Testis (tissue), 3 donors: ENCODE measurements around the gene ACER2. TPM values are rescaled to one million over a fixed set of nuclear protein-coding genes. Genes with fewer than 3 reads are reported as not detected.
"Not testable (repeated sequence)": the region's sequence is repeated elsewhere in the genome, so short reads cannot be mapped to it uniquely, and the experiment has no call there.

Source experiments
- DNase-seq: peaks from one replicate; pipeline ENCODE4 v3.0.0-alpha.2; 2019
- H3K27ac ChIP-seq, 2 donors: fragments of 200-600 bp; sonication (generic); one replicate each; pipeline ENCODE4 v1.5.1; 2019
- H3K27me3 ChIP-seq: fragments of 200-600 bp; sonication (generic); one replicate; pipeline ENCODE4 v1.5.1; 2019
- H3K36me3 ChIP-seq: fragments of 200-600 bp; sonication (generic); one replicate; pipeline ENCODE4 v1.5.1; 2017; ENCODE audit warnings: low read depth; ENCODE audit errors: missing control alignments
- H3K4me1 ChIP-seq: fragments of 200-600 bp; sonication (generic); one replicate; pipeline ENCODE4 v1.5.1; 2019
- H3K4me3 ChIP-seq, 2 donors: fragments of 200-600 bp; sonication (generic); one replicate each; pipeline ENCODE4 v1.5.1; 2017 to 2019
- H3K9me3 ChIP-seq: fragments of 200-600 bp; sonication (generic); one replicate; pipeline ENCODE4 v1.5.1; 2017
- CTCF ChIP-seq, 3 experiments: fragments of 450-650 bp in 2 of 3; fragments of 200-600 bp in 1 of 3; sonication (generic) in 1 of 3; IDR thresholded peaks; one replicate each; pipeline ENCODE4 v1.5.1; 2016 to 2019; ENCODE audit warnings: antibody characterized with exemption in 3 of 3, mild to moderate bottlenecking in 2 of 3, moderate library complexity in 1 of 3
- POLR2A ChIP-seq: fragments of 450-650 bp; IDR thresholded peaks from one replicate; pipeline ENCODE4 v1.6.1; 2017; ENCODE audit warnings: antibody characterized with exemption, mild to moderate bottlenecking, moderate library complexity
- WGBS, 2 donors: methylation state at CpG; one replicate each; pipeline ENCODE4 v1.1.5; 2018; 5-methylcytosine and 5-hydroxymethylcytosine counted together
- intact Hi-C: fragments of 100-400 bp; cut with DNase I; formaldehyde crosslinking; loops from one replicate; pipeline ENCODE4 v1.15.1; 2023; ENCODE audit warnings: low total_unique reads
- polyA plus RNA-seq: library from polyadenylated mRNA; stranded (reverse); fragments of 350-450 nt; fragmentation: Illumina TruSeq; extraction: RNeasy Lipid Tissue Mini Kit (QIAGEN cat#74804); gene quantifications from one replicate; pipeline ENCODE4 v1.2.3, GENCODE V29; 2014; ENCODE audit warnings: low read depth, low replicate concordance; ENCODE audit not compliant: insufficient read depth
- total RNA-seq, 2 donors: library from RNA; depleted of rRNA; stranded (reverse); fragments of >200 nt; gene quantifications; one replicate each; pipeline ENCODE4 v1.2.3, GENCODE V29; 2016

Gene ACER2
- total and polyA plus RNA-seq, 3 donors from 2014 or later = 3.8 to 5.5 (median 4.4) TPM

GRCh38 chr9:19386502-19387044 is 22.2 kb upstream of the ACER2 start:
- no peak for DNase-seq
- Histone ChIP-seq H3K36me3 (no peaks in the 10 kb centered on the region), H3K27ac (no peak overlapping the region), H3K4me3 (no peak overlapping the region), H3K4me1 (no peaks in the 10 kb centered on the region), H3K9me3 (no peaks in the 10 kb centered on the region), H3K27me3 (no peaks in the 10 kb centered on the region)
- WGBS, 2 donors = 63 to 75% methylated on average over 2 of the region's 2 CpGs
- intact Hi-C loops = no loop called here
- TF ChIP-seq CTCF (IDR thresholded peaks at IDR 0.05) (no peak), POLR2A (no peak)

- Histone ChIP-seq H3K27ac (no peak overlapping the region), H3K36me3 (no peaks in the 10 kb centered on the region), H3K4me3 (no peak overlapping the region), H3K9me3 (no peaks in the 10 kb centered on the region), H3K4me1 (no peaks in the 10 kb centered on the region), H3K27me3 (no peaks in the 10 kb centered on the region)
- DNase-seq = no peak
- WGBS, 2 donors = 81 to 84% methylated on average over 2 of the region's 2 CpGs
- intact Hi-C loops = no loop called here
- TF ChIP-seq CTCF (IDR thresholded peaks at IDR 0.05) (no peak), POLR2A (no peak)
Measured at GRCh38 chr9:19387317-19387716, 21.5 kb upstream of the ACER2 start.

- H3K4me1 ChIP-seq, H3K27ac ChIP-seq, H3K9me3 ChIP-seq, DNase-seq, H3K36me3 ChIP-seq, H3K27me3 ChIP-seq, H3K4me3 ChIP-seq, intact Hi-C loops: not testable (repeated sequence)
- 89 to 97% methylated on average over 4 of the region's 4 CpGs for WGBS, 2 donors
Measured at GRCh38 chr9:19389539-19389938, 19.3 kb upstream of the ACER2 start.

- WGBS, 2 donors = 41 to 70% methylated on average over 1 of the region's 1 CpG
- DNase-seq = no peak
- intact Hi-C loops = no loop called here
- TF ChIP-seq CTCF (IDR thresholded peaks at IDR 0.05) (no peak), POLR2A (no peak)
- Histone ChIP-seq H3K4me1 (no peaks in the 10 kb centered on the region), H3K9me3 (no peaks in the 10 kb centered on the region), H3K36me3 (no peaks in the 10 kb centered on the region), H3K4me3 (no peak overlapping the region), H3K27ac (no peak overlapping the region), H3K27me3 (no peaks in the 10 kb centered on the region)
Measured at GRCh38 chr9:19397845-19398244, 11.0 kb upstream of the ACER2 start.

- 81 to 86% methylated on average over 4 of the region's 4 CpGs for WGBS, 2 donors
Measured at GRCh38 chr9:19403231-19403630, 5.6 kb upstream of the ACER2 start.

GRCh38 chr9:19404283-19405075 is 4.3 kb upstream of the ACER2 start:
- intact Hi-C loops = no loop called here
- H3K9me3 ChIP-seq = no peaks in the 10 kb centered on the region
- 86 to 92% methylated on average over 4 of the region's 4 CpGs for WGBS, 2 donors
- no peaks in the 10 kb centered on the region for H3K27me3 ChIP-seq
- DNase-seq = no peak
- H3K4me1 ChIP-seq = no peaks in the 10 kb centered on the region
- H3K4me3 ChIP-seq = no peak overlapping the region
- TF ChIP-seq CTCF (IDR thresholded peaks at IDR 0.05) = no peak
- no peaks in the 10 kb centered on the region for H3K36me3 ChIP-seq
- no peak overlapping the region for H3K27ac ChIP-seq

More at GRCh38 chr9:19403231-19403630, 5.6 kb upstream of the ACER2 start:
- H3K27ac ChIP-seq, H3K36me3 ChIP-seq, H3K4me3 ChIP-seq, H3K27me3 ChIP-seq, DNase-seq, intact Hi-C loops, H3K9me3 ChIP-seq, H3K4me1 ChIP-seq: not testable (repeated sequence)
